SH-SY5Y (cell line): ENCODE measurements around the gene MTHFD1L.

Experiments used
- GATA2 ChIP-seq: IDR thresholded peaks from 2 replicates; pipeline ENCODE4 v1.6.1; 2011; ENCODE audit warnings: mild to moderate bottlenecking, low read depth, low read length
- GATA3 ChIP-seq: IDR thresholded peaks from 2 replicates; pipeline ENCODE4 v1.6.1; 2011; ENCODE audit warnings: low read depth, mild to moderate bottlenecking, low read length, moderate library complexity

DNA sequence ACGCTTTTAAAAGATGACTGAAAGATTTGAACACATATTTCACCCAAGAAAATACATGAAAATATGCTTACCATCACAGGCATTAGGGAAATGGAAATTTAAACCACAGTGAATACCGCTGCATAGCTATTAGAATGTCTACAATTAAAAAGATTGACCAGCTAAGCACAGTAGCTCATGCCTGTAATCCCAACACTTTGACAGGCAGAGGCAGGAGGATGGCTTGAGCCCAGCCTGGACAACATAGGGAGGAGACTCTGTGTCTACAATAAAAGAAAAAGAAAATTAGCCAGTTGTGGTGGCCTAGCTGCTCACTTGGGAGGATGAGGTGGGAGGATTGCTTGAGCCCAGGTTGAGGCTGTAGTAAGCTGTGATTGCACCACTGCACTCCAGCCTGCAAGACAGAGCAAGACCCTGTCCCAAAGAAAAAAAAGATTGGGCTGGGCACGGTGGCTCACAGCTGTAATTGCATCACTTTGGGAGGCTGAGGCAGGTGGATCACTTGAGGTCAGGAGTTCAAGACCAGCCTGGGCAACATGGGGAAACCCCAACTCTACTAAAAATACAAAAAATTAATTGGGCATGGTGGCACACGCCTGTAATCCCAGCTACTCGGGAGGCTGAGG, 210.5 kb downstream of the MTHFD1L start:
- TF ChIP-seq GATA2 (no peak), GATA3 (no peak)
